GM18508 (cell line): ENCODE data around the gene CSNK1G2.

Experiments used
- ATAC-seq: cut with Tn5 transposase; IDR thresholded peaks from one replicate; pipeline ENCODE4 v1.9.1; 2021; ENCODE audit warnings: moderate number of reproducible peaks; ENCODE audit not compliant: insufficient read depth, unreplicated experiment

Gene CSNK1G2

DNA sequence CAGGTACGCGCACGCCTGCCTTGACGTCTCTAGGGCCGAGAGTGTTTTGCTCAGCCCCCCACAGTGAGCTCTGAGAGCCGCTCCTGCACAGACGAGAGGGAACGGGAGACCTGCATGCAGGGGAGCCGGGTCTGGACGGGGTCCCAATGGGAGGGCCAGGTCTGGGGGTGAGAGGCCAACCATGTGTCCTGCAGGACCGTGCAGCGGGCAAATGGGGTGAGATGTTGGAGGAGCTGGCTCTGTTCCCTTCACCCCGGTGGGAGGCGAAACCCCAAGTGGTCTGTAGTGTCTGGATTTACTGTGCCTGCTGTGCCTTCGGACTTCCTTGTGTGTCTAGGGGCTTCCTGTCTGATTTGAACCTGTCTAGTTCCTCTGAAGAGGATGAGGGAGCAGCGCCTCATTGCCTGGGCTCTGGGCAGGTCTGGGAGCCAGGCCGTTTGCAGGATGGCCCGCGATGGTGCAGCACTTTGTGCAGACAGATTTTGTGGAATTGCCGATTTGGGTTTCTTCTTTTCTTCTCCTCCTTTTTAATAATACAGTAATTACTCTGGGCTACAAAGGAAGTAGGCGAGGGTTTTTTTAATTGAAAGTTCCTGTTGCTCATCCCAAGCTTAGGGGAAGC, 2.1 kb downstream of the CSNK1G2 start:
- ATAC-seq = no peak

DNA sequence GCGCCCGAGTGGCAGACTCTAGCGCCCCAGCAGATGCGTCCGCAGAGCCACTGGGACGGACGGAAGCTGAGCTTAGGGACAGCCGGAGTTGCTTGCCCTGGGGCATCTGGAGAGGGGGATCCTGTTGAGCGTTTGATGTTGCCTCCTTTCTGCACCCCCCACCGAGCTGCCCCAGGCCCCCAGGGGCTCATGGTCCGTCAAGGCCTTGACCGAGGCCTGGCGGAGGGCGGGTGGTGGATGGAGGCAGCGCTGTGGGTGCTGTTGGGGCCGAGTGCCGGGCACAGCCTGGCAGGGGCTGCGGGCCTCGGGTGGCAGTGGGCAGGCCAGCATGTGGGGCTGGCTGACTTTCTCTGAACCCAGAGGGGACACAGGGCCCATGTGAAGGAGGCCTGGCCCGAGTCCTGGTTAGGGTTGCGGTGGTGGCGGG, 2.7 kb downstream of the CSNK1G2 start:
- no peak for ATAC-seq

DNA sequence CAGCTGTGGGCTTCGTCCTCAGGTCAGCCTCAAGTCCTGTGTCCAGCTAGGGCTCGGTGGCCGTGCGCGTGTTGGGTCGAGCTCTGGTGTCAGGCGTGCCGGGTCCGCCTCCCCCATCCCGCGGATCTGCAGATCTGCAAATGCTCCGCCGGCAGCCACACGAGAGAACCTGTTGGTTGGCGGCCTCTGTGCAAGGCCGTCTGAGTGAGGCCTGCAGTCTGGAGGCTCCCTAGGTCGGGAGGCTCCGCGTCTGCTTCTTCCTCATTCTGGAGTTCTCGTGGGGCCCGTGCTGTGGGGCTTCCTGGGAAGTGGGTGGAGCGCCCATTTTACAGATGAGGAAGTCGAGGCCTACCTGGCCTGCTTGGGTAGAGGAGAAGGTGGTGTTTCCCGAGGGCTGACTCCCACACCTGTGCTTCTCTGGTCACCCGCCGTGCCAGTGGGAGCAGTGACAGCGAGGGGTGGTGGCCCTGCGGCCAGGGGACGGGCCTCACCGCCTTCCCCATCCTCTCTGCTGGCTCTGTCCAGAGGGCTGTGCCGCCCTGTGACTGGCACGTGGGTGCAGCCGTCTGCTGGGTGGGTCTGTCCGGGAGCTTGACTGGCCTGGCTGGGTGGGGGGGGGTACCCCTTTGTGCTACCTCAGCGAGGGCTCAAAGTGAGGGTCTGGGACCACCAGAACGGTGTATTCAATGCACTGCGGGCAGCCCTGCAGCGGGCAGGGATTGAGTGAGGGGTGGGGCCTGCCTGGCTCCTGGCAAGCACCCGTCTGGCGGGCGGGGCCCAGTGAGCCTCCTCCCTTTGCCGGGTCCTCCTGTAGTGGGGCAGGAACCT, 3.3 kb downstream of the CSNK1G2 start:
- no peak for ATAC-seq

DNA sequence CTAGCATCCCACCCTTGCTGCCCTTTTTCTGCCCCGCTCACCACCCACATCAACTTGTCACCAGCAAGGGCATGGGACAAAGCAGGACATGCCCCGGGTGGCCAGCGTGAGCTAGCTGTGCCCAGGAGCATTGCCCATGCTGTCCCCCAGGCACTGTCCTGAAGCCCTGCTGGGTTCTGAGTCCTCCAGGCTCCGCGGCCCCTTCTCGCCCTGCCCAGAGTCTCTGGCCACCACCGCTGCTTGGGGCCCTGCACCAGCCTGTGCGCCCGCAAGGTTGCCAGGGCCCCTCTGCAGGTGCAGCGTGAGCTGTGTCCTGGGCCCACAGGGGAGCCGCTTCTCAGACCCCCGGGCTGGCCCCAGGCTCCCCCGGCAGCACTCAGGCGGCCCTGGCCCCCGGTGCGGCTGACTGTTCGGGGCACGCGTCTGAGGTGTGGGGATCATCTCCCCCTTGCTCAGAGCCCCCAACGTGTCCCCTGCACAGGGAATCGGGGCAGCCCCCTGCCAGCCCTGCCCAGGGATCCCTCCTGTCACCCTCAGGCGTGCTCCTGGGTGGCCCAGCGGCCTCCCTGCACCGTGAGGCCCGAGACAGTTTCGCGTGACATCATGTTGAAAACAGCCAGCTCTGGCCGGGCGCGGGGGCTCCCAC, 4.1 kb downstream of the CSNK1G2 start:
- ATAC-seq = no peak

DNA sequence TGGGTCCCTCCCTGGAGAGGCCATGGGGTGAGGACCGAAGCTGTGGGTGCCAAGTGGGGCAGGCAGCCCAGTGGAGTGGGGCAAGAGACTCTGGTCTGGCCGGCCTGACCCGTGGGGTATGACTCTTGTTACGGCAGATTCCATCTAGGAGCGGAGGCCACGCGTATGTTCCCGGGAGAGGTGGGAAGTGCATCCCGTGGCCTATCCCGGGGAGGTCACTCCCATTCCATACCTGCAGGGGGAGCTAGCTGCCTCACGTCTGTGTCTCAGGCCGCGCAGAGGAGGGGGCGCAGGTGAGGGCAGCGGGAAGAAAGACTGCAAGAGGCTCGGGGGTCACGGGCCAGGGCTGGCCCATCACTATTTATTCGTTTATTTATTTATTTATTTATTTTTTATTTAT, 4.9 kb downstream of the CSNK1G2 start:
- no peak for ATAC-seq

DNA sequence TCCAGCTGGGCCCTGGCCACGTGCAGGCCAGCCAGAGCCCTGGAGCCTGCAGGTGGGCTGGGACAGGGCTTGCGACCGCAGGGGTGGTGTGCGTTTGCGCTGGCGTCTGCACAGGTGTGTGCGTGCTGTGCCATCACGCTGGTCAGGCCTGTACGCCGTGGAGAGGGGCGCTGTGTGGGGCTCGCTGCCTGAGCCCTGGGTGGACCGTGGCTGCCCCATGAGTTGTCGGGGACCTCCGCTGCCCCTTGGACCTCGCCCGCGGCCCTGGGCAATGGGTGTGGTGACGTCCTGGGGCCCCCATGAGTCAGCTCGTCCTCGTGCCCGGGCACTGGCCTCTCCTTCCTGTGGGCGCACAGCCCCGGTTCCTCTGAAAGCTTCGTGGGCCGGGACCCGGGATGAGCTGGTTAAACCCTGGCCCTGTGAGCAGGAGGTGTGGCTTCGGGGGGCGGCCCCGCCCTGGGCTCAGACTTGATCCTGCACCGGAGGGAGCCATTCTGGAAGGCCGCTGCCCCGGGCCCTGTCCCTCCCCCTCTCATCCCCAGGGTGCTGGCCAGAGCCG, 6.8 kb downstream of the CSNK1G2 start:
- no peak for ATAC-seq

DNA sequence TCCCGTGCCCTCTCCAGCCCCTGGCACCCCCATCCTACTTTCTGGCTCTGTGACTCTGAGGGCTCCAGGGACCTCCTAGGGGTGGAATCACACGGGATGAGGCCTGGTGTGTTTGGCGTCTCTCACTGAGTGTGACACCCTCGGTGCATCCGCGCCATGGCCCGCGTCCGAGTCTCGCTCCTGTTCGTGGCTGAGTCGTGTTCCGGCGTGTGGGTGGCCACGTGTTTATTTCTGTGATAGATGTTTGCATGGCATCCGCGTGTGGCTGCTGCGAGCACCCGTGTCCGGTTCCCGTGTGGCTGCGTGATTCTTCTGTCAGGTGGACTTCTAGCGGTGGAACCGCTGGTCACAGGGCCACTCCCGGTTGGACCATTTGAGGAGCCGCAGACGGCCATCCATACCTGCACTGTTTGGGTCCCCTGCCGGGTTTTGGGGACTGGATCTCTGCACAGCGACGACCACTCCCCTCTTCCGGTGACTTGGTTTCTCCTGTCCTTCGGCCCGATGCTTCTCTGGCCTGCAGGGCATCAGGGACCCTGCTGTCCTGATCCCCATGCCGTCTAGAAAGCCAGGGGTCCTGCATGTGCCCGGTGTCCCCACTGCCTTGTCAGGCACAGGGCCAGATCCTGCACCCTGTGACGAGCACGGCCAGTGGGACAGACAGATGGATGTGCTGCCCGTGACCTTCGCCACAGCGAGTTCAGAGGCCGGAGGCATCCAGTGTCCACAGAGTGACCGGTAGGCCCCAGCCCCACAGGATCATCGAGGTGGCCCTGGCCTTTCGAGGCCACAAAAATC, 8.5 kb downstream of the CSNK1G2 start:
- ATAC-seq = no peak

DNA sequence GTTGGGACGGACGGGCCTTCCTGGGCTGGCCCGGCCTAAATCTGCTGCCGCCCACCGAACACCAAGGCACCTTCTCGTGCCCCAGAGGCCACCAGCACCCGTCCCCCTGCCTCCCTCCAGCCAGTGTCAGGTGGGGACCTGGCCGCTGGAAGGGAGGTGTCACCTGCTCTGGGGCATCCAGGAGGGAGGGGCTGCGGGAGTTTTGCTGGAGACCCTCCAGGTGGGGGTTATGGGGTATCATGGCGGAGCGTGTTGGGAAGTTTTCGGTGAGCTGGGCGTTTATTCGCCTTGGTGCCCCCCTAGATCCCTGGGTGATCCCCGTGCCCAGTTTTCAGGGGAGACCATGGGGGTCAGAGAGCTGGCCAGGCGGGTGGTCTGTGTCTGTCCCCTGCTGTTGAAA, 9.7 kb downstream of the CSNK1G2 start:
- ATAC-seq = no peak

DNA sequence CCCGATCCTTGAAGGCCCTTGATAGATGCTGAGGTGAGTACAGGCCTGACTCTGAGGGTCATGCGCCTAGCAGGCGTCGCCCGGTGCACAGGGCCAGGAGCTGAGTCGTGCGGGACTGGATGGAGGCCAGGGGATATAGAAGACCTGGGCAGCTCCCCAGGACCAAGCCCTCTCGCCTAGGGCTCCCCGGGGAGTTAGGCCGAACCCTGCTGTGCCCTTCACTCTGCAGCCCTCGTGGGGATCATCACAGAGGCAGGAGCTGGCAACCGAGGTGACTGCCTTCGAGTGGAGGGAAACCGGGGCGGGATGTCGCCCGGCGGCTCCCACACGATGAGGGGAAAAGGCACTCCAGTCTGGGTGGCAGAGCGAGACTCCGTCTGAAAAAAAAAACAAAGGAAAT, 11.7 kb downstream of the CSNK1G2 start:
- ATAC-seq = no peak

DNA sequence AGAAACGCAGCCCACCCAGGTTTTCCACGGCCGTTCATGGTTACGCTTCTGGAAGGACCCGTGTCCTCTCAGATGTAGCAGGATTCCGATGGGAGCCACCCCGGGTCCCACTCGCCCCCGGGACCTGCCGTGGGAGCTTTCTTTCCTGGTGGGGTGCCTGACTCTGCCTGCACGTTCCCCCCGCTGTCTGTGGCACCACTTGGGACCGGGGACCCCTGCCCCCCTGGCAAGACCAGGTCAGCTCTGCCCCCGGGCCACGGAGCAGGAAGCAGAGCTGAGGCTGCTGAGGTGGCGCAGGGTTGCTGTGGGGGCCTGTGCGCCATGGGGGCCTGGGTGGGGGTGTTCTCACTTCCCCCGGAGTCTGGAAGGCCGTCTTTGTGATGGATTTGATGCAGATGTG, 12.1 kb downstream of the CSNK1G2 start:
- no peak for ATAC-seq

DNA sequence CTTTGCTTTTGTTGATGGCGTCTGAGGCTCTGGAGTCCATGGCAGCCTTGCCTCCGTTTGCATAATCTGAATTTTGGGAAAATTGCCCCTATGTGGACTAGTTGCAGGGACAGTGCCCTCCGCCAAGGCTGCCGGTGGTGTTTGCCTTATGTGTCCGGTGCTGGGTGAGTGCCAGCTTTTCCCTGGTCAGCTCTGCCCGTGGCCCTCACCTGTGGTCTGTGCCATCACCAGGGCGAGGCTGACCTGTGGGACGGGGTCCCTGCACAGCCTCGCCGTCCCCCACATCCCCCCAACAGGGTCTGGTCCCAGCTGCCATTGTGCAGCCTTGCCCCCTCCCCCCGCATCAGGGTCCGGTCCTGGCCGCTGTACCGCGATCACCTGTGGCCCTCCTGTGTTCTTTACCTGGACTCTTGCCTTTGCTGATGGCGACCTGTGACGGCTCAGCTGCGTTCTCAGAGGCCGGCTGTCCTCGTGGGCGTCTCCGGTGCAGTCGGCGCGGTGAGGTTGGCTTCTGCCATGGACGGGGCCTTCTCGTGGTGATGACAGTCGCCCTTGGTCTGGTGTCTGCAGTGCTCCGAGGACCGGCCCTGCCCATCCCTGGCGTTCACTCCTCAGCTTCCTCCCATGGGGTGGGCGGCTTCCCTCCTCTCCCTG, 12.6 kb downstream of the CSNK1G2 start:
- ATAC-seq = no peak

DNA sequence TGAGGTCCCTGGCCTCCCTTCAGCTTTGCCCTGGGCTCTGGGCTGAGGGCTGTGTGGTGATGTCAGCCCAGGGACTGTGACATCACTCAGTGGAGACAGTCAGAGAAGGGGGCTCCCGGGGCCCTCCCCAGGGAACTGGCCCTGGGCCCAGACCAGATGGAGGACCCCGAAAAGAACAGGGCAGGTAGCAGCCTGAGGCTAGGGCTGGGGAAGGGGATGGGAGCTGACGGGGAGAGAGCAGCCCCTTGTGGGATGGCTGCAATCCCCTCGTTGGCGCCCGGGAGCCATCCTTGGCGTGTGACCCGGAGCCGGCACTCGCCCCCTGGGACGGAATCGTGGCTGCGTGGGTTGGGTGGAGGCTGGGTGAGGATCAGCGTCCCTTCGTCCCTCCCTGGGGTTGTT, 13.6 kb downstream of the CSNK1G2 start:
- ATAC-seq = no peak

DNA sequence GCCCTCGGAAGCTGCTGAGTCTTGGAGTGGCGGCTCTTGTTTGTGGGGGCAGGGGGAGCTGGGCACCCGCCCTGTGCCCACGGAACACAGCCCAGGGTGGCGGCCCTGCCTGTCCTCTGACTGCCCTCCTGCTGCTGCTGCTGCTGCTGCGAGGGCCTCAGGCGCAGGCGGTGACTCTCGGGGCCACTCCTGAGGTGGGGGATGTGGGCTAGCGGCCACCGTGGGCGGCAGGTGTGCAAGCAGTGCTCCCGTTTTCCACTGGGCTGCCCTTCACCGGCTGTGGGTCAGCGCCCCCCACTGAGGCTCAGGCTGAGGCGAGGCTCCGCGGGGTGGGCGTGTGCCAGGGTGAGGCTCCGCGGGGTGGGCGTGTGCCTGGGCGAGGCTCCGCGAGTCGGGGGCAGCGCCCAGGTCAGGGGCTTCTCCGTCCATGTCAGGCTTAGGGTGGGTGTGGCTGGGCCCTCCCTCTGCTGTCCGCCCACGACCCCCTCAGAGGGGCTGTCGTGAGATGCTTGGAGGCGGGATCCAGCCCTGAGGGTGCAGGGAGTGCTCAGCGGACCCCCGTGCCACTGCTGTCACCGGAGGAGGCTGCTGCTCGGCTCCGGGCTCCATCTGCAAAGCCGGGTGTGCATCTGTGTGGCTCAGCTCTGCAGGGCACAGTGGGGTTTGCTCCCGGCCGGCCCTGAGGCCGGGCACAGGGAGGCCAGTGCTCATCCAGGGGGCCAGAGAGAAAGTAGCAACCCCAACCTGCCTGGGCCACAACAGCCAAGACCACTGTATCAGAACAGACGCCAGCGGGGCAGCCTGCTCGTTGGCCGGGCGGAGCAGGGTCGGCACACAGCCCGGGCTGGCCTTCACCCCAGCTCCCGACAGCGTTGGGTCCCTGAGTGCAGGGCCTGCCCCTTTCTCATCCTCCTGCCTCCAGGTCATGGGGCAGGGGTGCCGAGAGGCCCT, 14.5 kb downstream of the CSNK1G2 start:
- no peak for ATAC-seq

DNA sequence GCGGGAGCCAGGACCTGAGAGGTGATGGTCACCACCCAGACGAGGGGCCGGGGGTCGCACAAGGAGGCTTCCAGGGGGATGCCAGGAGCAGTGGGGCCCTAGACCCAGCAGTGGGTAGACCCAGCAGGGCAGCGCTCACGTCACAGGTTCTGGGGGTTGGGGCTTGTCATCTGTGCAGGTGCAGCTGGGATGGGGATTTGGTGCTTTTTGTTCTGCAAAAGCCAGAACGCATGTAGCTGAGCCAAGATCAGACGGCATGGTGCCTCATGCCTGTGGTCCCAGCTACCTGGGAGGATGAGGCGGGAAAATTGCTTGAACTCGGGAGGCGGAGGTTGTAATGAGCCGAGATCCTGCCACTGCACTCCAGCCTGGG, 15.1 kb downstream of the CSNK1G2 start:
- ATAC-seq = no peak

DNA sequence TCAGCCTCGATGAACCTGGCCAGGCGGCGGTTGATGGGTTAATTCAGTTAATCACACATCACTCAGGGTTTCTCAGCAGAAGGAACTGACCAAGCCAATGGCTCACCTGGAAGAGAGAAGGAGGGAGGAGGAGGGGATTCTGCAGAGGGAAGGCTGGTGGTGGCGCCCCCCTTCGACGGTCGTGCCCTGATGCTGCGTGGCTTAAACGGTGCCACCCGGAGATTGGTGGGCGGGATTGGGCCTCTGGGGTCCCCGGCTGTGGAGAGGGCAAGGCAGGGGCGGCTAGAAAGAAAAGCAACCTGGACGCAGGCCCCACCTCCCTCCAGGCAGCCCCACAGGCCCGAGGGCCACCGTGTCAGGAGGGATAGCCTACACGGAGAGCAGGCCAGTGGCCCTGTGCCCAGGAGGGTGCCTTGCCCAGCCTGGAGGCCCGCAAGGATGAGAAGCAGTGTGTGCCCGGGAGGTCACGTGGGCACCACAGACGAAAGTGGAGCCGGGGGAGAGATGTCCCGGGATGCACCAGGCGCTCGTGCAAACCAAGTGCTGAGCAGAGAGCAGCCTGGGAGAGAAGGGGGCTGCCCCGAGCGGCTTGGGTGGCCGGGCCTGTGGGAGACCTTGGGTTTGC, 16.0 kb downstream of the CSNK1G2 start:
- no peak for ATAC-seq

DNA sequence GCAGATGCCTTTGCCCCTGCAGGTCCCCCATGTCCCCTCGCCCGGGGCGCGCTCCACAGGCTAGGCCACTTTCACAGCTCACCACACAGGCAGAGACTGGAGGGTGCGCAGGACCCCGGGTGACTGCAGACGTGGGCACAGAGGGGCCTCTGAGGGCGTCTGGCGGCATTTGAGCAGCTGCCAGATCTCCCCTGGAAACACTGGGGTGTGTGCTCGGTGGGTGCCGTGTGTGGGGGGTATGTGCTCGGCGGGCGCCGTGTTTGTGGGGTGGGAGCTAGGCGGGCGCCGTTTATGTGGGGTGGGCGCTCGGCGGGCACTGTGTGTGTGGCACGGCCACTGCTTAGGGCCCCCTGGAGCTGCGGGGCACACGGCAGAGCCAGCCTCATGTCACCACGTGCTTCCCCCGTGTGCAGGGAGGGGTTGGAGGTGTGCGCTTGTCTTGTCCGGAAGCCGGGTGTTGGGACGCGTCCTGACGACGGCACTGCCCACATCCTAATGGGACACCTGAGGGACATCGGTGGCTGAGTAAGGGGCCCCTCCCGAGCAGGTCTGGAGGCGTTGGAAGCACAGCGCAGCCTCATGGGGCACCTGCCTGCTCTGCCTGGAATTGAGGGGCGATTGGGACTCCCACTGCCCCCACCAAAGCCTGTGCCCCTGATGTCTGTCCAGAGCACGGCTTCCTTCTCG, 16.7 kb downstream of the CSNK1G2 start:
- no peak for ATAC-seq

DNA sequence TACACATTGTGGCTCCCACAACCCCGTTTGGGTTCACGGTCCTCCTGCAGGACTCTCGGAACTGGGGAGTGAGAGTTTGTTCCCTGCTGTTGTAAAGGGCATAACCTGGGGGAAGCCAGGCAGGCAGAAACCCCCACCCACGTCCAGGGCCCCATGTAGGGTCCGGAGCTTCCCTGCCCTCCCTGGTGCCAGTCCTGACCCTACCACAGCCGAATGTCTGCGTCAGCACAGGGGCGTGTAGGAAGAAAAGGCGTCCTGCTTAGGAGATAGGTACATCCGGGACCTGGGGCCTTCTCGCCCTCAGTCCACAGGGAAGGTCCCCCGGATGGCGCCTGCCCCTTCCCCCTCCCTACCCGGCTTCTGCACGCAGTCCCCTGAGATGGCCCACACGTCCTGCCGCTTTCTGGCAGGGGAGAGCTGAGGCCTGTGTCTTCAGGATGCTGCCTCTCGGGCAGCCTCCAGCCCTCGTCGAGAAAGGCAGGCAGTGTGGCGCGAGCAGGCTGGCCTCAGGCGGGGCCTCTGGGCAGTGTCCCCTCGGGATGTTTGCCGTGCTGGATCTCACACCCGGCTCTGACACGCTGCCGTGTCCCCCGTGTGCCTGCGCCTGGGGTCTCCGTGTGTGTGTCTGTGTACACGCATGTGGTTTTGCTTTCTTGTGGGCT, 19.1 kb downstream of the CSNK1G2 start:
- no peak for ATAC-seq
